PC-3 (cell line): Measurements from ENCODE around the gene MED12. TPM values are rescaled to one million over a fixed set of nuclear protein-coding genes. Genes with fewer than 3 reads are reported as not detected.
A peak's percentile ranks its signal among the peaks of the same experiment; 100 is the strongest.

ENCODE experiments used
- ATAC-seq: fragments of 200-7000 bp; cut with Tn5 transposase; 2 replicates; pipeline ENCODE4 v1.9.1; 2020; ENCODE audit warnings: mild to moderate bottlenecking, moderate library complexity
- BruUV-seq: library from RNA; stranded (reverse); fragments of 400-500 nt; replicated peaks from 2 replicates; lab custom pipeline; 2021; lab: Mats Ljungman, UMichigan
- CTCF ChIA-PET: fragments of 300-600 bp; sonication (Branson Sonifier 250); formaldehyde crosslinking; loops from one replicate; lab custom pipeline; 2022; ENCODE audit warnings: antibody characterized with exemption; lab: Charles Lee
- POLR2A ChIA-PET: fragments of 300-600 bp; sonication (Branson Sonifier 250); formaldehyde crosslinking; loops from one replicate; lab custom pipeline; 2022; ENCODE audit warnings: antibody characterized with exemption; ENCODE audit not compliant: unreplicated experiment; lab: Charles Lee
- DNase-seq: peaks from one replicate; pipeline ENCODE4 v3.0.0-alpha.2; 2015
- H2AFZ ChIP-seq: fragments of 300-600 bp; sonication (generic); 2 replicates; pipeline ENCODE4 v1.6.0; 2016; ENCODE audit warnings: antibody characterized with exemption, low read length
- H3F3A ChIP-seq: fragments of 300-600 bp; sonication (generic); one replicate; pipeline ENCODE4 v1.6.0; 2017; ENCODE audit warnings: antibody characterized with exemption, low read length, control low read depth, mild to moderate bottlenecking; ENCODE audit not compliant: unreplicated experiment
- H3K27ac ChIP-seq: fragments of 300-600 bp; sonication (generic); 2 replicates; pipeline ENCODE4 v1.5.1; 2016; ENCODE audit warnings: mild to moderate bottlenecking, low read length
- H3K27me3 ChIP-seq: fragments of 300-600 bp; sonication (generic); 2 replicates; pipeline ENCODE4 v1.6.1; 2016; ENCODE audit warnings: low read length, mixed read lengths
- H3K36me3 ChIP-seq: fragments of 300-600 bp; sonication (generic); 2 replicates; pipeline ENCODE4 v1.6.1; 2016; ENCODE audit warnings: low read depth, mixed run types, low read length, mixed read lengths
- H3K4me1 ChIP-seq: fragments of 300-600 bp; sonication (generic); 2 replicates; pipeline ENCODE4 v1.5.1; 2016; ENCODE audit warnings: low read length; ENCODE audit not compliant: insufficient read depth
- H3K4me2 ChIP-seq: fragments of 300-600 bp; sonication (generic); 2 replicates; pipeline ENCODE4 v1.6.0; 2016; ENCODE audit warnings: low read length
- H3K4me3 ChIP-seq: fragments of 300-600 bp; sonication (generic); 2 replicates; pipeline ENCODE4 v1.5.1; 2016; ENCODE audit warnings: mild to moderate bottlenecking, low read length, mixed read lengths
- H3K79me2 ChIP-seq: fragments of 300-600 bp; sonication (generic); 2 replicates; pipeline ENCODE4 v1.6.1; 2017; ENCODE audit warnings: low read length, mixed read lengths
- H3K9ac ChIP-seq: fragments of 300-600 bp; sonication (generic); 2 replicates; pipeline ENCODE4 v1.6.0; 2016; ENCODE audit warnings: mild to moderate bottlenecking, low read length
- H3K9me2 ChIP-seq: fragments of 300-600 bp; sonication (generic); replicated peaks from 2 replicates; pipeline ENCODE4 v1.6.1; 2016; ENCODE audit warnings: mixed run types, low read length, mixed read lengths
- H3K9me3 ChIP-seq: fragments of 300-600 bp; sonication (generic); 2 replicates; pipeline ENCODE4 v1.6.1; 2016; ENCODE audit warnings: low read length, mixed read lengths
- H4K20me1 ChIP-seq: fragments of 300-600 bp; sonication (generic); 2 replicates; pipeline ENCODE4 v1.6.1; 2016; ENCODE audit warnings: low read length, mixed read lengths
- EZH2 ChIP-seq: fragments of 300-600 bp; sonication (generic); IDR thresholded peaks from one replicate; pipeline ENCODE4 v1.6.1; 2017; ENCODE audit warnings: antibody characterized with exemption, mild to moderate bottlenecking, low read length; ENCODE audit not compliant: unreplicated experiment
- EZH2phosphoT487 ChIP-seq: fragments of 300-600 bp; sonication (generic); IDR thresholded peaks from 2 replicates; pipeline ENCODE4 v1.6.1; 2018; ENCODE audit warnings: mild to moderate bottlenecking, antibody characterized with exemption, low read length, borderline replicate concordance
- intact Hi-C: fragments of 100-400 bp; cut with micrococcal nuclease; formaldehyde crosslinking; loops from 2 replicates; pipeline ENCODE4 v1.9.0; 2023
- total RNA-seq: library from RNA; depleted of rRNA; stranded (reverse); fragments of >200 nt; gene quantifications from 2 replicates; pipeline ENCODE4 v1.2.3, GENCODE V29; 2014; rRNA removed
- TF ChIP-seq, protein P1 (sequence below): fragments of 300-600 bp; sonication (generic); conservative IDR thresholded peaks from 2 replicates; pipeline ENCODE4 v1.5.1; 2017; ENCODE audit warnings: antibody characterized with exemption, low read depth, mild to moderate bottlenecking, low read length

MED12 gene
- total RNA-seq, 1 experiment from 2014 or later = 45.8 TPM

DNA sequence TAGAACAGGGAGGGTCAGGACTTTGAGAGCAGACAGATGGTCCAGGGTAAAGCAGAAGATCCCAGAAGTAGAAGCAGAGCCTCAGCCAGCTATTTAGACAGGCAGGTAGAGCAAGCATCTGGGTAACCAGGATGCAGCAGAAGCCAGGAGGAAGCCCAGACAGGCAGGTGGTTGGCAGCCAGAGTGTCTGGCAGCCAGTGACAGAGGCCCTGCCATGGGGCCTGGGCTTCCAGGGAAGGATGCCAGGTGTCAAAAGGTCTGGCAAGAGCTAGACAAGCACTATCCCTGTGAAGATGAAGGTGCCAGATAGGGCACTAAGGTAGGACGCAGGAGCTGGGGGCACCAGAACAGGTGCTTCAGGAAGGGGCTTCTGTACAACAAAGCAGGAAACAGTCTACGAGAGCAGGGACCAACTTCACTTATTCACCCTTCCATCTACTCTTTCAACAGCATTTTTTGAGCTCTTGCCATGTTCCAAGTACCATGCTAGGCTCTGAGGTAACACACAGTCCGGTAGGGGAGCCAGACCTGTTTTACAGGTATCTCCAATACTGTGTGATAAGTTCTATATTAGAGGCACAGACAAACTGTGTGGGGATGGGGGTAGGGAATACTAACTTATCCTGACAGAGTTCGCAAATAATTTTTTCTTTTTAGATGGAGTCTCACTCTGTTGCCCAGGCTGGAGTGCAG lies 66.6 kb downstream of the MED12 start:
- no peaks in the 10 kb centered on the region for H3F3A ChIP-seq
- intact Hi-C loops = loop anchor here (10.0 kb wide), 1 partner anchor 100 kb away; the partner anchor contains the start of gene NONO
- H3K4me1 ChIP-seq = peaks cover 11% of the 10 kb centered on the region
- TF ChIP-seq EZH2 (no peak), EZH2phosphoT487 (no peak)
- TF ChIP-seq, protein P1, sequence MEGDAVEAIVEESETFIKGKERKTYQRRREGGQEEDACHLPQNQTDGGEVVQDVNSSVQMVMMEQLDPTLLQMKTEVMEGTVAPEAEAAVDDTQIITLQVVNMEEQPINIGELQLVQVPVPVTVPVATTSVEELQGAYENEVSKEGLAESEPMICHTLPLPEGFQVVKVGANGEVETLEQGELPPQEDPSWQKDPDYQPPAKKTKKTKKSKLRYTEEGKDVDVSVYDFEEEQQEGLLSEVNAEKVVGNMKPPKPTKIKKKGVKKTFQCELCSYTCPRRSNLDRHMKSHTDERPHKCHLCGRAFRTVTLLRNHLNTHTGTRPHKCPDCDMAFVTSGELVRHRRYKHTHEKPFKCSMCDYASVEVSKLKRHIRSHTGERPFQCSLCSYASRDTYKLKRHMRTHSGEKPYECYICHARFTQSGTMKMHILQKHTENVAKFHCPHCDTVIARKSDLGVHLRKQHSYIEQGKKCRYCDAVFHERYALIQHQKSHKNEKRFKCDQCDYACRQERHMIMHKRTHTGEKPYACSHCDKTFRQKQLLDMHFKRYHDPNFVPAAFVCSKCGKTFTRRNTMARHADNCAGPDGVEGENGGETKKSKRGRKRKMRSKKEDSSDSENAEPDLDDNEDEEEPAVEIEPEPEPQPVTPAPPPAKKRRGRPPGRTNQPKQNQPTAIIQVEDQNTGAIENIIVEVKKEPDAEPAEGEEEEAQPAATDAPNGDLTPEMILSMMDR = no peak
- no peaks in the 10 kb centered on the region for H3K27me3 ChIP-seq
- no peaks in the 10 kb centered on the region for H3K9me3 ChIP-seq
- no peak overlapping the region for H3K9ac ChIP-seq
- DNase-seq (peak; percentile 34), ATAC-seq (no peak)
- H3K27ac ChIP-seq = no peak overlapping the region
- H3K4me3 ChIP-seq = no peak overlapping the region
- H3K4me2 ChIP-seq = no peak overlapping the region
- H3K36me3 ChIP-seq = no peaks in the 10 kb centered on the region
- no peaks in the 10 kb centered on the region for H3K9me2 ChIP-seq
- POLR2A ChIA-PET = no interaction called here
- no peaks in the 10 kb centered on the region for H4K20me1 ChIP-seq
- no peaks in the 10 kb centered on the region for H3K79me2 ChIP-seq
- CTCF ChIA-PET = no interaction called here
- no peak overlapping the region for H2AFZ ChIP-seq
- no TSS peak for BruUV-seq

DNA sequence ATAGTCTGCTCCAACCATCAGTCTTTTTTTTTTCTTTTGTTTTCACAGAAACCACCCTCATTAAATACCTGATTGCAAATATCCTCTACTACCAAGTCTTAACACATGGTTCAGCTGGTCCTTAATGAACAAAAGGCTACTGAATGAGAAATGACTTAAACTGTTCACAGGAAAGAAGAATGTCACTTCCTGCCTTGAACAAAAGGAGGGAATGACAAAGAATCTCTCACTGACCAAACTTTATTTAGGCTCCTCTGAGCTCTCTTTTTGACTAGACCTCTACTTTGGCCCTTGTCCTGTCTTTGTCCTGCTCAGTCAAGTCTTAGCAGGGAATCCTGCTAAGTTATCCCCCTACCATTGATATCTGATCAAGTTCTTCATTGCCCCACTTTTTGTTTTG lies 72.9 kb downstream of the MED12 start:
- H3K27me3 ChIP-seq = no peaks in the 10 kb centered on the region
- no peaks in the 10 kb centered on the region for H3K79me2 ChIP-seq
- ATAC-seq (no peak), DNase-seq (no peak)
- POLR2A ChIA-PET = no interaction called here
- intact Hi-C loops = no loop called here
- no peak for TF ChIP-seq EZH2phosphoT487
- no peak for TF ChIP-seq EZH2
- TF ChIP-seq, protein P1 = no peak
- no peak overlapping the region for H3K4me2 ChIP-seq
- no peaks in the 10 kb centered on the region for H4K20me1 ChIP-seq
- H3K36me3 ChIP-seq = no peaks in the 10 kb centered on the region
- CTCF ChIA-PET = no interaction called here
- no peaks in the 10 kb centered on the region for H3K4me1 ChIP-seq
- no peaks in the 10 kb centered on the region for H3K9me3 ChIP-seq
- H3F3A ChIP-seq = no peaks in the 10 kb centered on the region
- H3K4me3 ChIP-seq = no peak overlapping the region
- H2AFZ ChIP-seq = no peak overlapping the region
- no peaks in the 10 kb centered on the region for H3K9me2 ChIP-seq
- no TSS peak for BruUV-seq
- H3K9ac ChIP-seq = no peak overlapping the region
- H3K27ac ChIP-seq = no peak overlapping the region

Other genes with a start within 250 kb of the MED12 start
- gene TEX11, start 209.9 kb upstream of the MED12 start, total RNA-seq = not detected in 2 replicates
- not detected in 2 replicates for gene SLC7A3, start 187.5 kb upstream of the MED12 start, total RNA-seq
- gene SNX12, start 50.3 kb upstream of the MED12 start, total RNA-seq = 43.9 and 48.4 TPM in 2 replicates
- gene FOXO4, start 22.7 kb upstream of the MED12 start, total RNA-seq = 5.1 and 5.6 TPM in 2 replicates
- not detected in 2 replicates for gene CXorf65, start 11.9 kb upstream of the MED12 start, total RNA-seq
- not detected in 2 replicates for gene IL2RG, start 7.0 kb upstream of the MED12 start, total RNA-seq
- 0.23 and 0.29 TPM in 2 replicates for gene NLGN3, start 26.2 kb downstream of the MED12 start, total RNA-seq
- not detected in 2 replicates for gene GJB1, start 104.6 kb downstream of the MED12 start, total RNA-seq
- 23.5 and 25.2 TPM in 2 replicates for gene ZMYM3, start 135.5 kb downstream of the MED12 start, total RNA-seq
- gene NONO, start 165.0 kb downstream of the MED12 start, total RNA-seq = 514 and 631 TPM in 2 replicates
- 0.75 and 1.7 TPM in 2 replicates for gene ITGB1BP2, start 183.2 kb downstream of the MED12 start, total RNA-seq
- 36.8 and 45.2 TPM in 2 replicates for gene TAF1, start 247.8 kb downstream of the MED12 start, total RNA-seq